ENCODE results near the gene ABCE1.

ABCE1 gene

DNA sequence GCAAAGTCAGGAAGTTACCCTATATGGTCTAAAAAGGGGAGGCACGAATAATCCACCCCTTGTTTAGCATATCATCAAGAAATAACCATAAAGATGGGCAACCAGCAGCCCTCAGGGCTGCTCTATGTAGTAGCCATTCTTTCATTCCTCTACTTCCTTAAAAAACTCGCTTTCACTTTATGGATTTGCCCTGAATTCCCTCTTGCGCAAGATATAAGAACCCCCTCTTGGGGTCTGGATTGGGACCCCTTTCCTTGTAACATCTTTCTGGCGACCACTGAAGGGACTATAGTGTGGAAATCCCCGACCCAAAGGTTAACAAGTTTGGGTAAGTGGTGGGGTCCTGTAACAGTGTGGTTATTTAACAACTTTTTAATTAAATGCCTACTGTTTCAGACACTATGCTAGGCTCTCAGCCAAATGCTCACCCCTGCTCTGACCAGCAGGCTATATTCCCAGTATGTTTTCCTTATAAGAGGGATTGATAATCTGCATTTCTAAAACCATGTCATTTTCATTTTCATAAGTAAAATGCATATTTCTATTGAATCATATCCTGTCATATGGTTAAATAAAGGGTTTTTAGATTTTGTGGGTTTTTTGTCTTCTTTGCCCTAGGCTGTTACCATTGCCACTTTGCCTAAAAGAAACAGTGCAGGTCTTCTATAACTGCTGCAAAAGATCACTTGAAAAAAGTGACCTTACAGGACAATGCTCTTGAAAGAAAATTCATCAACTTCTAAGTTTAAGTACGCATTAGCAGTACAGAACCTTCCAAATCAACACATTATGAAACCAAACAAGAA, 41.6 kb upstream of the ABCE1 start:
- Histone ChIP-seq H2AFZ (no peak overlapping the region), H3K9me3 (ENCODE audit: control insufficient read depth, low read length) (no peaks in the 10 kb centered on the region), H3K79me2 (no peaks in the 10 kb centered on the region), H3K27ac (no peak overlapping the region), H3K4me1 (no peaks in the 10 kb centered on the region), H3K4me2 (ENCODE audit: low read length) (no peak overlapping the region), H3K36me3 (ENCODE audit: control insufficient read depth, insufficient read depth, low read length) (no peaks in the 10 kb centered on the region), H3K9ac (no peak overlapping the region), H3K27me3 (ENCODE audit: control insufficient read depth, insufficient read depth, low read length) (no peaks in the 10 kb centered on the region), H3K4me3 (ENCODE audit: low read depth, low read length) (no peak overlapping the region)
- TF ChIP-seq CTCF (IDR thresholded peaks at IDR 0.05): no peak

DNA sequence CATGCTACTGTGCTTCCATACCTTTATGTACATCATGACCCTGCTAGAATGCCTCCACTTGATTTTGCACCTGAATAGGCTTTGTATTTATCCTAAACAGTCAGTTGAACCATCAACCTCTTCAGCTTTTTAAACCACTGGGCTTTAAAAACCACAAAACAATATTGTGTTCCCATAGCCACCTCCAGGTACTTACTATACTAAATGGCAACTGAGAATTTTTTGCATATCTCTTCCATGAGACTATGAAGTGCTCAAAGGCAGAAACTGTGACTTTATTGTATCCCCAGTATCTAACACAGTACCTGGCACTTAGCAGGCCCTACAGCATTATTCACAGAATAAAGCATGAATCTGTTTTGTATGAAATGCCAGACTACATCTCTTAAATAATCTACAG, 39.9 kb upstream of the ABCE1 start:
- Histone ChIP-seq H3K27ac (no peak overlapping the region), H2AFZ (no peak overlapping the region), H3K4me3 (ENCODE audit: low read depth, low read length) (no peak overlapping the region), H3K4me2 (ENCODE audit: low read length) (no peak overlapping the region), H3K36me3 (ENCODE audit: control insufficient read depth, insufficient read depth, low read length) (no peaks in the 10 kb centered on the region), H3K4me1 (no peaks in the 10 kb centered on the region), H3K9me3 (ENCODE audit: control insufficient read depth, low read length) (no peaks in the 10 kb centered on the region), H3K27me3 (ENCODE audit: control insufficient read depth, insufficient read depth, low read length) (no peaks in the 10 kb centered on the region), H3K79me2 (no peaks in the 10 kb centered on the region), H3K9ac (no peak overlapping the region)
- TF ChIP-seq CTCF (IDR thresholded peaks at IDR 0.05): no peak

- H3K4me3 ChIP-seq (ENCODE audit: low read depth, low read length): no peak overlapping the region
- no peak overlapping the region for H3K9ac ChIP-seq
- no peak overlapping the region for H3K27ac ChIP-seq
Observed at GRCh38 chr4:145061318-145061920, 36.7 kb upstream of the ABCE1 start.

DNA sequence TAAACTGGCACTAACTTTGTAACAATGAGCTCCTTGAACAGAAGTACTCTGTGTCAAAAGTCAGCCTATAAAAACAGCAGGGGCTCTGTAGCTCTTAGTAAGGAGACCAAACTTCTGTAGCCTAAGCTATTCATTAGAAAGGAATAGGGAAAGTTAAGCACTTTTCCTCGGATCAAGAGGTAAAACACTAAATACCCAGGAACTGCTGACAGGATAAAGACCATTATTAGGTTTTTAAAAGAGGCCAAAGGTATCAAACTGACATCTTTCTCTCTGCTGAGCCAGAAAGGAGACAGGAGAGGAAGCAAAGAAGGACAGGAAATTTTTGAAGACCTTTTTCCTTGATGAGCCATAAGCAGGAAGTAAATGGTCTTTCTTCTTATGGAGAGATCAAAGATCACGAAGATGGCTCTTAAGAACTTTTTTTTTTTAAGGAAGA, 32.0 kb upstream of the ABCE1 start:
- no peak overlapping the region for H3K27ac ChIP-seq
- H3K4me2 ChIP-seq (ENCODE audit: low read length): no peak overlapping the region
- H3K79me2 ChIP-seq: no peaks in the 10 kb centered on the region
- no peaks in the 10 kb centered on the region for H3K27me3 ChIP-seq (ENCODE audit: control insufficient read depth, insufficient read depth, low read length)
- H3K9ac ChIP-seq: no peak overlapping the region
- H3K36me3 ChIP-seq (ENCODE audit: control insufficient read depth, insufficient read depth, low read length): no peaks in the 10 kb centered on the region
- no peaks in the 10 kb centered on the region for H3K9me3 ChIP-seq (ENCODE audit: control insufficient read depth, low read length)
- no peaks in the 10 kb centered on the region for H3K4me1 ChIP-seq
- TF ChIP-seq CTCF (IDR thresholded peaks at IDR 0.05): no peak
- no peak overlapping the region for H3K4me3 ChIP-seq (ENCODE audit: low read depth, low read length)
- no peak overlapping the region for H2AFZ ChIP-seq

More at GRCh38 chr4:145061318-145061920, 36.7 kb upstream of the ABCE1 start:
- no peak for TF ChIP-seq CTCF (IDR thresholded peaks at IDR 0.05)
- H2AFZ ChIP-seq: no peak overlapping the region
- H3K79me2 ChIP-seq: no peaks in the 10 kb centered on the region
- no peaks in the 10 kb centered on the region for H3K27me3 ChIP-seq (ENCODE audit: control insufficient read depth, insufficient read depth, low read length)
- no peaks in the 10 kb centered on the region for H3K36me3 ChIP-seq (ENCODE audit: control insufficient read depth, insufficient read depth, low read length)
- H3K4me2 ChIP-seq (ENCODE audit: low read length): no peak overlapping the region
- no peaks in the 10 kb centered on the region for H3K4me1 ChIP-seq
- H3K9me3 ChIP-seq (ENCODE audit: control insufficient read depth, low read length): no peaks in the 10 kb centered on the region
